Stimulated activated naive CD8-positive, alpha-beta T cell treated with anti-CD3 and anti-CD28 coated beads, Interleukin-15, Interleukin-2, amounts not matched to agents 100 ng/mL and 50 ng/mL, for 24 hours (primary cell): ENCODE data around the gene MYO15A.
"Not testable (repeated sequence)": the region's sequence is repeated elsewhere in the genome, so short reads cannot be mapped to it uniquely, and the experiment has no call there.

Experiments
- H3K27ac Mint-ChIP-seq: one replicate; pipeline ENCODE4 v1.8.0; 2021; ENCODE audit warnings: mild to moderate bottlenecking, mixed read lengths
- H3K27me3 Mint-ChIP-seq: one replicate; pipeline ENCODE4 v1.8.0; 2021; ENCODE audit warnings: mixed read lengths
- H3K36me3 Mint-ChIP-seq: one replicate; pipeline ENCODE4 v1.8.0; 2021; ENCODE audit warnings: low read depth, mixed read lengths
- H3K4me1 Mint-ChIP-seq: one replicate; pipeline ENCODE4 v1.8.0; 2021; ENCODE audit warnings: low read depth, mixed read lengths
- H3K4me3 Mint-ChIP-seq: one replicate; pipeline ENCODE4 v1.8.0; 2021; ENCODE audit warnings: mild to moderate bottlenecking, mixed read lengths
- H3K9me3 Mint-ChIP-seq: one replicate; pipeline ENCODE4 v1.8.0; 2021; ENCODE audit warnings: mixed read lengths

MYO15A gene

GRCh38 chr17:18213666-18214270, 105.2 kb downstream of the MYO15A start:
- no peaks in the 10 kb centered on the region for H3K9me3 Mint-ChIP-seq
- H3K27ac Mint-ChIP-seq = no peak overlapping the region
- no peaks in the 10 kb centered on the region for H3K27me3 Mint-ChIP-seq
- H3K36me3 Mint-ChIP-seq = peaks cover 14% of the 10 kb centered on the region
- no peak overlapping the region for H3K4me3 Mint-ChIP-seq
- H3K4me1 Mint-ChIP-seq = no peaks in the 10 kb centered on the region

- H3K27ac Mint-ChIP-seq, H3K4me3 Mint-ChIP-seq, H3K36me3 Mint-ChIP-seq, H3K4me1 Mint-ChIP-seq, H3K9me3 Mint-ChIP-seq, H3K27me3 Mint-ChIP-seq: not testable (repeated sequence)
These were observed 108.3 kb downstream of the MYO15A start for GRCh38 chr17:18216906-18217305.

GRCh38 chr17:18217412-18218015, 109.0 kb downstream of the MYO15A start:
- Mint-ChIP-seq H3K27ac (no peak overlapping the region), H3K4me1 (no peaks in the 10 kb centered on the region), H3K36me3 (no peaks in the 10 kb centered on the region), H3K4me3 (no peak overlapping the region), H3K9me3 (no peaks in the 10 kb centered on the region), H3K27me3 (no peaks in the 10 kb centered on the region)

GRCh38 chr17:18218756-18219415, 110.3 kb downstream of the MYO15A start:
- H3K9me3 Mint-ChIP-seq = no peaks in the 10 kb centered on the region
- H3K4me3 Mint-ChIP-seq = no peak overlapping the region
- no peaks in the 10 kb centered on the region for H3K4me1 Mint-ChIP-seq
- no peaks in the 10 kb centered on the region for H3K36me3 Mint-ChIP-seq
- H3K27me3 Mint-ChIP-seq = no peaks in the 10 kb centered on the region
- H3K27ac Mint-ChIP-seq = no peak overlapping the region

GRCh38 chr17:18224053-18224386, 115.5 kb downstream of the MYO15A start:
- Mint-ChIP-seq H3K36me3 (no peaks in the 10 kb centered on the region), H3K4me3 (no peak overlapping the region), H3K27ac (no peak overlapping the region), H3K4me1 (peaks cover 19% of the 10 kb centered on the region), H3K27me3 (no peaks in the 10 kb centered on the region), H3K9me3 (no peaks in the 10 kb centered on the region)

GRCh38 chr17:18224387-18225120, 116.0 kb downstream of the MYO15A start:
- peaks cover 19% of the 10 kb centered on the region for H3K4me1 Mint-ChIP-seq
- no peaks in the 10 kb centered on the region for H3K9me3 Mint-ChIP-seq
- peak overlapping the region; percentile 74 for H3K4me3 Mint-ChIP-seq
- H3K27me3 Mint-ChIP-seq = no peaks in the 10 kb centered on the region
- peak overlapping the region; percentile 36 for H3K27ac Mint-ChIP-seq
- H3K36me3 Mint-ChIP-seq = no peaks in the 10 kb centered on the region

- H3K27ac Mint-ChIP-seq = peak within 1 kb of the TSS; percentile 96
- H3K36me3 Mint-ChIP-seq = no peaks in the 10 kb centered on the region
- peak within 1 kb of the TSS; percentile 97 for H3K4me3 Mint-ChIP-seq
- H3K9me3 Mint-ChIP-seq = no peaks in the 10 kb centered on the region
- H3K4me1 Mint-ChIP-seq = peaks cover 19% of the 10 kb centered on the region
- H3K27me3 Mint-ChIP-seq = no peaks in the 10 kb centered on the region
These were observed 116.6 kb downstream of the MYO15A start, which contains the start of gene LLGL1 for GRCh38 chr17:18225121-18225641. Gene LLGL1 (plus strand): TSS chr17:18225635. CDS start chr17:18225683, 48 bp downstream.

- Mint-ChIP-seq H3K9me3 (no peaks in the 10 kb centered on the region), H3K36me3 (no peaks in the 10 kb centered on the region), H3K4me3 (peak overlapping the region; percentile 97), H3K27me3 (no peaks in the 10 kb centered on the region), H3K4me1 (peaks cover 19% of the 10 kb centered on the region), H3K27ac (peak overlapping the region; percentile 96)
These were observed 117.2 kb downstream of the MYO15A start for GRCh38 chr17:18225642-18226283.

- Mint-ChIP-seq H3K9me3 (no peaks in the 10 kb centered on the region), H3K36me3 (no peaks in the 10 kb centered on the region), H3K27ac (peak overlapping the region; percentile 96)
These were observed 117.9 kb downstream of the MYO15A start for GRCh38 chr17:18226284-18226945.

GRCh38 chr17:18227635-18228034, 119.1 kb downstream of the MYO15A start:
- no peaks in the 10 kb centered on the region for H3K36me3 Mint-ChIP-seq
- no peak overlapping the region for H3K4me3 Mint-ChIP-seq
- peak overlapping the region; percentile 40 for H3K27ac Mint-ChIP-seq
- H3K4me1 Mint-ChIP-seq = peaks cover 19% of the 10 kb centered on the region
- H3K9me3 Mint-ChIP-seq = no peaks in the 10 kb centered on the region
- no peaks in the 10 kb centered on the region for H3K27me3 Mint-ChIP-seq

More at GRCh38 chr17:18226284-18226945, 117.9 kb downstream of the MYO15A start:
- no peaks in the 10 kb centered on the region for H3K27me3 Mint-ChIP-seq
- H3K4me1 Mint-ChIP-seq = peaks cover 19% of the 10 kb centered on the region
- H3K4me3 Mint-ChIP-seq = peak overlapping the region; percentile 97

GRCh38 chr17:18228176-18228682, 119.7 kb downstream of the MYO15A start:
- Mint-ChIP-seq H3K27ac (no peak overlapping the region), H3K36me3 (no peaks in the 10 kb centered on the region), H3K4me1 (peaks cover 19% of the 10 kb centered on the region), H3K27me3 (no peaks in the 10 kb centered on the region), H3K9me3 (no peaks in the 10 kb centered on the region), H3K4me3 (no peak overlapping the region)

GRCh38 chr17:18229254-18229653, 120.7 kb downstream of the MYO15A start:
- Mint-ChIP-seq H3K27me3 (no peaks in the 10 kb centered on the region), H3K36me3 (no peaks in the 10 kb centered on the region), H3K9me3 (no peaks in the 10 kb centered on the region), H3K4me3 (no peak overlapping the region), H3K27ac (no peak overlapping the region), H3K4me1 (peaks cover 19% of the 10 kb centered on the region)
